ACHN (cell line): Measurements from ENCODE around the gene NEUROD6.

Experiments used
- DNase-seq: peaks from one replicate; pipeline ENCODE4 v3.0.0-alpha.2; 2015
- in situ Hi-C: cut with HindIII; loops from 2 replicates; pipeline ENCODE4 v1.10.0; 2017; ENCODE audit warnings: low sequenced_read_pairs, low pct_ligation_motif_present, low pct_unique_long_range_greater_than_20kb

Gene NEUROD6

GRCh38 chr7:31302356-31302755, 38.2 kb downstream of the NEUROD6 start:
- DNase-seq = no peak
- in situ Hi-C loops = no loop called here

- in situ Hi-C loops = no loop called here
- no peak for DNase-seq
Measured at GRCh38 chr7:31299336-31299735, 41.2 kb downstream of the NEUROD6 start.

GRCh38 chr7:31290601-31291000, 49.9 kb downstream of the NEUROD6 start:
- no peak for DNase-seq
- in situ Hi-C loops = no loop called here
